ENCODE results near the gene KIRREL3. TPM values are rescaled to one million over a fixed set of nuclear protein-coding genes. Genes with fewer than 3 reads are reported as not detected.

KIRREL3 gene
- total RNA-seq, 2 experiments from 2014 or later: not detected

- H3K36me3 Mint-ChIP-seq (ENCODE audit: low read depth): no peaks in the 10 kb centered on the region
- intact Hi-C loops (cut with DNase I, micrococcal nuclease): no loop called here
- no peak for TF ChIP-seq CTCF (IDR thresholded peaks at IDR 0.05)
- H3K4me3 Mint-ChIP-seq: no peak overlapping the region
- Histone ChIP-seq H3K27ac (ENCODE audit: low read depth in 1 of 2, low read length in 2 of 2) (no peak overlapping the region), H3K4me3 (ENCODE audit: low read length) (no peak overlapping the region), H3K4me1 (ENCODE audit: insufficient read depth, low read length) (no peaks in the 10 kb centered on the region), H3K27me3 (ENCODE audit: control insufficient read depth in 1 of 2, insufficient read depth in 2 of 2, low read length in 2 of 2) (no peaks in the 10 kb centered on the region), H3K9me3 (ENCODE audit: control insufficient read depth in 1 of 2, insufficient read depth in 1 of 2, low read length in 2 of 2) (no peaks in the 10 kb centered on the region), H3K36me3 (ENCODE audit: insufficient read depth, low read length) (no peaks in the 10 kb centered on the region)
- ATAC-seq (ENCODE audit: poor library complexity) (no peak), DNase-seq (no peak)
- no peak overlapping the region for H3K27ac Mint-ChIP-seq
- CTCF ChIA-PET: no interaction called here
- no peaks in the 10 kb centered on the region for H3K4me1 Mint-ChIP-seq (ENCODE audit: low read depth)
- no peaks in the 10 kb centered on the region for H3K27me3 Mint-ChIP-seq
- peaks cover 2% of the 10 kb centered on the region for H3K9me3 Mint-ChIP-seq
- POLR2A ChIA-PET: no interaction called here
Measured at GRCh38 chr11:126938718-126939117, 61.9 kb downstream of the KIRREL3 start.

- no peak for ATAC-seq (ENCODE audit: poor library complexity)
- Mint-ChIP-seq H3K27me3 (peaks cover 26% of the 10 kb centered on the region), H3K4me3 (no peak overlapping the region), H3K36me3 (ENCODE audit: low read depth) (no peaks in the 10 kb centered on the region), H3K4me1 (ENCODE audit: low read depth) (no peaks in the 10 kb centered on the region), H3K9me3 (peaks cover 2% of the 10 kb centered on the region), H3K27ac (no peak overlapping the region)
- no peaks in the 10 kb centered on the region for H3K27me3 ChIP-seq (ENCODE audit: control insufficient read depth in 1 of 2, insufficient read depth in 2 of 2, low read length in 2 of 2)
- H3K9me3 ChIP-seq (ENCODE audit: control insufficient read depth in 1 of 2, insufficient read depth in 1 of 2, low read length in 2 of 2): peaks cover 0 to 4% of the 10 kb centered on the region in 2 experiments
- POLR2A ChIA-PET: no interaction called here
- CTCF ChIA-PET: no interaction called here
- no peaks in the 10 kb centered on the region for H3K36me3 ChIP-seq (ENCODE audit: insufficient read depth, low read length)
- no peak overlapping the region for H3K4me3 ChIP-seq (ENCODE audit: low read length)
- H3K4me1 ChIP-seq (ENCODE audit: insufficient read depth, low read length): no peaks in the 10 kb centered on the region
- no peak overlapping the region for H3K27ac ChIP-seq (ENCODE audit: low read depth in 1 of 2, low read length in 2 of 2)
- intact Hi-C loops (cut with DNase I, micrococcal nuclease): no loop called here
- DNase-seq: no peak
- no peak for TF ChIP-seq CTCF (IDR thresholded peaks at IDR 0.05)
Measured at GRCh38 chr11:126930091-126930841, 70.3 kb downstream of the KIRREL3 start.

- Mint-ChIP-seq H3K4me1 (ENCODE audit: low read depth) (no peaks in the 10 kb centered on the region), H3K4me3 (no peak overlapping the region), H3K9me3 (peaks cover 2% of the 10 kb centered on the region), H3K36me3 (ENCODE audit: low read depth) (no peaks in the 10 kb centered on the region), H3K27ac (no peak overlapping the region), H3K27me3 (peaks cover 26% of the 10 kb centered on the region)
- Histone ChIP-seq H3K4me3 (ENCODE audit: low read length) (no peak overlapping the region), H3K36me3 (ENCODE audit: insufficient read depth, low read length) (no peaks in the 10 kb centered on the region), H3K27me3 (ENCODE audit: control insufficient read depth in 1 of 2, insufficient read depth in 2 of 2, low read length in 2 of 2) (no peaks in the 10 kb centered on the region), H3K9me3 (ENCODE audit: control insufficient read depth in 1 of 2, insufficient read depth in 1 of 2, low read length in 2 of 2) (peaks cover 0 to 7% of the 10 kb centered on the region in 2 experiments), H3K27ac (ENCODE audit: low read depth in 1 of 2, low read length in 2 of 2) (no peak overlapping the region), H3K4me1 (ENCODE audit: insufficient read depth, low read length) (no peaks in the 10 kb centered on the region)
- CTCF ChIA-PET: no interaction called here
- POLR2A ChIA-PET: no interaction called here
- no peak for ATAC-seq (ENCODE audit: poor library complexity)
- no peak for TF ChIP-seq CTCF (IDR thresholded peaks at IDR 0.05)
- no peak for DNase-seq
- intact Hi-C loops (cut with DNase I, micrococcal nuclease): no loop called here
Measured at GRCh38 chr11:126929179-126930061, 71.2 kb downstream of the KIRREL3 start.

Measured in CD4-positive, alpha-beta T cell (primary cell).